IPS-18a (cell line): ENCODE results near the gene SYNDIG1.

Experiments used
- H3K27ac ChIP-seq: one replicate; pipeline ENCODE4 v1.5.1; 2013; ENCODE audit warnings: low read length
- H3K27me3 ChIP-seq: one replicate; pipeline ENCODE4 v1.6.1; 2013; ENCODE audit warnings: mild to moderate bottlenecking, low read length; ENCODE audit not compliant: control insufficient read depth, insufficient read depth
- H3K36me3 ChIP-seq: one replicate; pipeline ENCODE4 v1.6.1; 2013; ENCODE audit warnings: low read depth, low read length; ENCODE audit not compliant: control insufficient read depth
- H3K4me1 ChIP-seq: one replicate; pipeline ENCODE4 v1.6.1; 2013; ENCODE audit warnings: low read depth, low read length; ENCODE audit not compliant: control insufficient read depth
- H3K4me3 ChIP-seq: one replicate; pipeline ENCODE4 v1.5.1; 2013; ENCODE audit warnings: low read length
- H3K9ac ChIP-seq: one replicate; pipeline ENCODE4 v1.6.1; 2013; ENCODE audit warnings: mild to moderate bottlenecking, low read length, moderate library complexity
- H3K9me3 ChIP-seq: one replicate; pipeline ENCODE4 v1.6.1; 2013; ENCODE audit warnings: low read depth, low read length; ENCODE audit not compliant: control insufficient read depth

The SYNDIG1 gene

DNA sequence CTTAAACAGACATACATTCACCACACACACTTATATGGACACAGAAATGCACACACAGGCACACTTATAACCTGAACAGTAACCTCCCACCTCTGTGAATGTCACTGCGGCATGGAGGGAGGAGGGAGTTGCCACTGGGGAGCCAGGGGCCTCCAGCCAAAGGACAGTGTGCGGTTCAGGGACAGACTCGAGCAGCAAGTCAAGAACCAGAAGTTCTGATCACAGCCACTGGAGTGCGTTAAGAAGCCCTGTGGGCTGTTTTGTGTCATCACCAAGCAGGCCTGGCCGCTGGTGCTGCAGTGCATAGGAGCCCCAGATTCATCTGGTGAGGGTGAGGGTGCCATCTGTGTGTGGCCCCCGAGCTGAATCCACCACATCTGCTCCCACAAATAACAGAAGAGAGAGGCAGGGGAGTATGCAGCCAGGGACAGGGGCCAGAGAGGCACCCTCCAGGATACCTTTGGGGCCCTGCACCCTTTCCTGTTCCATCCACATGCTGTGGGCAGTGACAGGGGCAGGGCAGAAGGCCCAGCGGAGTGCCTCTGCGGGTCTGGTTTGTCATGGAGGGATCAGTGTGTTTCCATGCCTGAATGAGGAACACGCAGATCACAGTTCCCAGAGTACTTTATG lies 20.3 kb downstream of the SYNDIG1 start:
- Histone ChIP-seq H3K4me3 (no peak overlapping the region), H3K36me3 (peaks cover 17% of the 10 kb centered on the region), H3K9ac (no peak overlapping the region), H3K9me3 (no peaks in the 10 kb centered on the region), H3K4me1 (peaks cover 32% of the 10 kb centered on the region), H3K27ac (no peak overlapping the region), H3K27me3 (no peaks in the 10 kb centered on the region)

DNA sequence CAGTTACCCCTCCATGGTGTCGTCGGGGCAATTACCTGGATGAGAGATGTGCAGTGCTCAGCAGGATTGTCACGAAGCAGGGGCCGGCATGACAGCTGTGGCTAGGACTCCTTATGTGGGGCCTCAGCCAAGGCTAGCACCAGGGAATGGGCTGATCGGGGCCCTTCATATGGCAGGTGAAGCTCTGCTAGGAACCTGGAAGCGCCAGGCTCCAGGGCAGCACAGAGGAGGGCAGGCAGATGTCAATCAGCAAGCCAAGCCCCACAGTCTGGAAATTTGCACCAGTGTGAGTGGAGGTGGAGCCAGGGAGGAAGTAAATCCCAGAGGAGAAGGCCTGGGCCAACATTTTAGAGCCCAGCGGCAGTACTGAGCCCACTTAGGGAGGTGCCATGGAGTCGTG lies 21.2 kb downstream of the SYNDIG1 start:
- H3K27me3 ChIP-seq: no peaks in the 10 kb centered on the region
- no peak overlapping the region for H3K27ac ChIP-seq
- no peak overlapping the region for H3K4me3 ChIP-seq
- peaks cover 17% of the 10 kb centered on the region for H3K36me3 ChIP-seq
- H3K9me3 ChIP-seq: no peaks in the 10 kb centered on the region
- H3K9ac ChIP-seq: no peak overlapping the region
- H3K4me1 ChIP-seq: peaks cover 26% of the 10 kb centered on the region

DNA sequence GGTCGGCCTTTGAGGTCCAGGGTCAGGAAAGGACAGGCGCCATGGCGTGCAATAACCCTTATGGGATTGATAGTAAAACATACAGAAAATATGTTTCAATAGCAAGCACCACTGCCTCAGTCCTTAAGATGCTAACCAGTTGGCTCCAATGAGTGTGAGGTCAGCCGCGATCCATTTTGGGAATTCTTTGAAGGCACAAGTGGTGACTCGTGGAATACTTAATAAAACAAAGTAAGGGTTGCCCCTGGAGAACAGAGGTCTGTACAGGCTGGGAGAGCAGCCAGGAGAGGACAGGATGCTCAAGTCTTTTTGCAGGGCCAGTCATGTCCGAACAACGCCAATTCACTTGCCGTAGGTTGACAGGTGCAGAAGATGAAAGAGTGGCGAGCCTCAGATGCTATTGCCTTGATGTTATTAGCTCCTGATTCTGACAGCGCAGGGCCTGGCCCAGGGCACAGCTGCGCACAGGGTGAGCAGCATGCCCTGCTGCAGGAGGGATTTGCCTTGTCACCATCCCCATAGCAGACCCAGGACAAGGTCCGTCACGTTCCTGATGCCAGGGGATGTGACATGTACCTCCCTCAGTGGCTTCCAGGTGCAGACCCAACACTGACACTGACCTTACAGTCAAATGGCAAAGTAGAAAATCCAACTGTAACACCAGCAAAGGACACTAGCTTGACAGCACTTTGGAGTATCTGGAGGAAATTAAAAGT lies 21.8 kb downstream of the SYNDIG1 start:
- Histone ChIP-seq H3K9me3 (no peaks in the 10 kb centered on the region), H3K27me3 (no peaks in the 10 kb centered on the region), H3K27ac (no peak overlapping the region), H3K4me3 (peak overlapping the region; percentile 23), H3K36me3 (peaks cover 17% of the 10 kb centered on the region), H3K9ac (no peak overlapping the region), H3K4me1 (peaks cover 26% of the 10 kb centered on the region)

DNA sequence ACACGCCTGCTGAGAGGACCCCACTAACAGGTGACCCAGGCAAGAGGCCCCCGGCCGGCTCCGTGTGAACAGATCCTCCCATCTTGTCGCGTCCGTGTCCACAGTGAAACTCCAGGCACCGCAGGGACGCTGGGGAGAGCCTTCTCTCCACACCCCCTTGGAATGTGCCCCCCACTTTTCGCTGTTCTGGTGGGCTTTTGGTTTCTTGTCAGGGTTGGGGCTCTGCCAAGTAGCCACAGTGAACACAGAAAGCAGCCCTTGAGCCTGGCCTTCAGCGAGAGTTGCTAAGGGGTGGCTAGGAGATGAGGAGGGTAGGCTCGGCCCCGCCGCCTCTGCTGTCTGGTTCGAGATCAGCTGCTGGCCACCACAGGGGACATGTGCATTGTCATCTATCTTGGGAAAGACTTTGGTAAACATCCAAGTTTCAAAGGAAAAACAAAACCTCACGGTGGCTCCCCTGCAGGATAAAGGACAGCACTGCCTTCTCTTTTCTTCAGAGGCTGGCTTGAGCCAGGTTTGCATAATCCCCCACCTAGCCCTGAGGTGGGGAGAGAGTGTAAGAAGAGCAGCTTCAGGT lies 22.7 kb downstream of the SYNDIG1 start:
- H3K4me1 ChIP-seq: peaks cover 26% of the 10 kb centered on the region
- no peak overlapping the region for H3K27ac ChIP-seq
- peaks cover 17% of the 10 kb centered on the region for H3K36me3 ChIP-seq
- H3K27me3 ChIP-seq: no peaks in the 10 kb centered on the region
- no peaks in the 10 kb centered on the region for H3K9me3 ChIP-seq
- H3K4me3 ChIP-seq: peak overlapping the region; percentile 23
- H3K9ac ChIP-seq: no peak overlapping the region

DNA sequence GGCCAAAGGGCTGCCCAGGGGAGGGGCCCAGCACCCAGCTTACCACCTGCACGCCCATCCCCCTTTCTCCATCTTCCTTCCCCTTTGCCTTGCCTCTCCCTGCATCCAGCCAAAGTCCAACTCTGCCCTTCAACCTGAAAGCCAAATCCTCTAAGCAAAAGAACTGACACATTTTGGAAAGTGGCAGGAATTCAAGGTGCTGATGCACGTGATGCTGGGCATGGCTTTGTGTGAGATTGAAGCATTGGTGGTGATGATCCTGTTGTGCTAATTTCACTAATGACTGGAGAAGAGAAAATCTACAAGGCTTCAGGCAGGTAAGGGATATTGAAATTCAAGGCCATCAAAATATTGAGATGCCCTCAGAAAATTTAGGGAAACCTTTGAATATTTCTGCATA lies 23.3 kb downstream of the SYNDIG1 start:
- H3K4me1 ChIP-seq: peaks cover 26% of the 10 kb centered on the region
- no peaks in the 10 kb centered on the region for H3K9me3 ChIP-seq
- H3K4me3 ChIP-seq: no peak overlapping the region
- H3K36me3 ChIP-seq: peaks cover 17% of the 10 kb centered on the region
- H3K27ac ChIP-seq: no peak overlapping the region
- no peaks in the 10 kb centered on the region for H3K27me3 ChIP-seq
- no peak overlapping the region for H3K9ac ChIP-seq

DNA sequence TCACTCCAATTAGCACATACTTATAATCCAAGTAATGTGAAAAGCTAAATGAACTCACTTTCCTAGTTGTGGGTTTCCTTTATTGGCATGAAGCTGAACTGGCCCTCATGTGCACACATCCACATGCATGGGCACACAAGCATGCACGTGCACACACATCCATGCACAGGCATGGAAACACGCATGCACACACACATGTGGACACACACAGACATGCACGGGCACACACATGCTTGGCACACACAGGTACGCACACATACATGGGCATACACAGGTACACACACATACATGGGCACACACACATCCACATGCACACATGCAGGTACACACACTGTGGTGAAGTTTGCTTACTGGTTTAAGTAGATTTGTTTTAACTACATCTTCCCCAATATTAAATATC lies 23.8 kb downstream of the SYNDIG1 start:
- no peak overlapping the region for H3K9ac ChIP-seq
- no peaks in the 10 kb centered on the region for H3K27me3 ChIP-seq
- peaks cover 26% of the 10 kb centered on the region for H3K4me1 ChIP-seq
- H3K4me3 ChIP-seq: no peak overlapping the region
- H3K36me3 ChIP-seq: peaks cover 13% of the 10 kb centered on the region
- H3K9me3 ChIP-seq: no peaks in the 10 kb centered on the region
- H3K27ac ChIP-seq: no peak overlapping the region

DNA sequence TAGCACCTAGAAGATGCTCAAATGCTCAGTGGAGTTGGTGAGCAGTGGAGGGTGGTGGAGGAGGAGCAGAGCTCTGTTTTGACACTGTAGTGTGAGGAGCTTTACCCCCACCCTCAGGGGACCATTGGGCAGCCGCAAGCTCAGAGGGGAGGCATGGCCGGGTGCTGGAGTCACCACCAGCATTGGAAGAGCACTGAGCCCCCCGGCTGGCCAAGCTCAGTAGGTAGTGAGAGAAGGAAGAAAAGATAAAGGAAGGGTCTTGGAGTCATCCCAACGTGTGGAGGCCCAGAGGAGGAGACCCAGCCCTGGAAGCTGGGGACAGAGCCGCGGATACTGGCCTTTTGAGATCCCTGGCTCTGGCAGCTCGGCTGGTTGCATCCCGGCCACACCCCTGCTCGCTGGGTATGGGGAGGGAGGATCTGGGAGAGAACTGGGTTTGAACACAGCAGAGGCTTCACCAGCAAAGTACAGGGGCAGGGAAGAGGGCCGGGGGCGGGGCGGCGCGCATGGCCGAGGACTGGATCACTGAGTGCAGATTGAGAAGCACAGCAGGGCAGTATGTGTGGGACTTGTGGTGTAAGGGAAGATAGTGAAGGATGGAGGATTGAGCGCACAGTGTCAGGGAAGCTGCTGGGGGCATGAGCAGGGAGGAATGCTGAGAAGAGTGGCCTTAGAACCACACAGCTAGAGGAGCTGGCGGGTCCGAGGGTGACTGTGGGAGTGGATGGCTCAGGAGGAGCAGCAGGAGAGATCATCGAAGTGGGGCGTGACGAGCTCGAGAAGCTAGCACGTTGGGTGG lies 24.4 kb downstream of the SYNDIG1 start:
- no peaks in the 10 kb centered on the region for H3K27me3 ChIP-seq
- H3K27ac ChIP-seq: no peak overlapping the region
- H3K4me3 ChIP-seq: no peak overlapping the region
- peaks cover 26% of the 10 kb centered on the region for H3K4me1 ChIP-seq
- H3K9ac ChIP-seq: no peak overlapping the region
- peaks cover 6% of the 10 kb centered on the region for H3K36me3 ChIP-seq
- no peaks in the 10 kb centered on the region for H3K9me3 ChIP-seq

DNA sequence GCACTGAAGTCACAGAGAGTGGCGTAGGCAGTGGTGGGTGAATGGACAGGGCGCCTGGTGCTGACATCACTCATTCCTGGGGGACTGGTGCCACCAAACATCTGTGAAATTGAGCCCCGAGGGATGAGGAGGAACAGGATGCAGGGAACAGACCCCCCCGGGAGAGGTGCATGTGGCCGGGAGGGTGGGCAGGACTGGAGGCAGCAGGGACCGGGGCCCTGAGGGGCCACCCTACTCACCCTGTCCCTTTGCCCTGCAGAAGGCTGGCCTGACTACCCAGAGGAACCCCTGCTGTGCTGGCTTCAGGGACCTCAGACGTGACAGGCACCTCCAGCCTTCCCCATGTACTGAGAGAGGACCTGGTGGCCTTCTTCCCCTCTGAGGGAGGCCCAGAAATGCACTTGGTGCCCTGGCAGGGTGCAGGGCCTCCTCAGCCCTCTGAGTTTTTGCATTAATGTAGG lies 25.1 kb downstream of the SYNDIG1 start:
- Histone ChIP-seq H3K4me3 (no peak overlapping the region), H3K4me1 (peaks cover 26% of the 10 kb centered on the region), H3K27me3 (no peaks in the 10 kb centered on the region), H3K9ac (no peak overlapping the region), H3K27ac (no peak overlapping the region), H3K36me3 (peaks cover under 1% of the 10 kb centered on the region), H3K9me3 (no peaks in the 10 kb centered on the region)

DNA sequence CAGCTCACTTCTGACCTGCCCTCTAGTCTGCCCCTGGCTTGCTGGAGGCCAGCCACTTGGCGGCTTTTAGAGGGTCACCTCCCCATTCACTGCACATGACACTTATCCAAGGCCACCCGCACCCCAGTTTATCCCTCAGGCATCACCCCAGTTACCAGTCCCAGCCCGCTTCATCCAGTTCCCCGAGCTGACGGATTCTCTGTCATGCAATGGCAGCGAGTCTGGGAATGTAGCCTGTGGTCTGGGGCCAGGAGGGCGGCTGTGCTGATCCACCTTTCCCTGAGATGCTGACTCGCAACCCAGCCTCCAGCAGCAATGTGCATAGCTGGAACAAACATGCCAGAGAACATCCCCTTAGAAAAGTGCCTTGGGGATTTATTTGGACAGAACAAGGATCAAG lies 25.8 kb downstream of the SYNDIG1 start:
- Histone ChIP-seq H3K9ac (no peak overlapping the region), H3K36me3 (no peaks in the 10 kb centered on the region), H3K27ac (no peak overlapping the region), H3K27me3 (no peaks in the 10 kb centered on the region), H3K4me1 (peaks cover 26% of the 10 kb centered on the region), H3K4me3 (no peak overlapping the region), H3K9me3 (no peaks in the 10 kb centered on the region)

DNA sequence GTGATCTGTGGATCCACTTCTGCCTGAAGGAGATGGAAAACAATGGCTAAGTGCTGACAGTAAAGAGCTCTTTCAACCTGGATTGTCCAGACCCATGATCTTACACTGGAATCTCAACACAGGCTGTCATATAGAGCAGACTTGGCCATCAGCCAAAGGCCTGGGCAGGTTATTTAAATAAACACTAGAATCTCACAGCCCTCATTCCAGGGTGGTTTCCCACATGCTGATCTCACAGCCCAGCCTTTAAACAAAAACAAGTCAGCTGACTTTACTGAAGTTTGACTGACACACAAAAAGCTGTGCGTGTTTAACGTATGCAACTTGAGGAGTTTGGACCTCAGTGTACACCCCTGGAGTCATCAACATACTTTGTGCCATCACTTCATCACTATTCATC lies 28.4 kb downstream of the SYNDIG1 start:
- H3K9me3 ChIP-seq: no peaks in the 10 kb centered on the region
- peaks cover 8% of the 10 kb centered on the region for H3K4me1 ChIP-seq
- no peak overlapping the region for H3K9ac ChIP-seq
- H3K4me3 ChIP-seq: no peak overlapping the region
- no peaks in the 10 kb centered on the region for H3K36me3 ChIP-seq
- H3K27me3 ChIP-seq: no peaks in the 10 kb centered on the region
- no peak overlapping the region for H3K27ac ChIP-seq

DNA sequence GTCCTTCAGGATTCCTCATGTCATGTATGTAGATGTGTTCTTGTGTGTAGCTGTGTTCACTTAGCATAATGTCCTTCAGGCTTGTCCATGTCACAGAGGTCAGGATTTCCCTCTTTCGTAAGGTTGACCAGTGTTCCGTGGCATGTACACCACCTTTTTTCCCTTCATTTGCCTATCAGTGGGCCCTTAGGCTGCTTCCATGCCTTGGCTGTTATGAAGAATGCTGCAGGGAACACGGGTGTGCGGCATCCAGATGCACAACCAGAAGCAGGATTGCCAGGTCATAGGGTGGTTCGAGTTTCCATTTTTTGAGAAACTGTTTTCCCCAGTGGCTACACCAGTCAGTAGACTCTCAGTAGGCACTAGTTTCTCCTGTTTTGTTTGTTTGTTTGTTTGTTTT lies 29.2 kb downstream of the SYNDIG1 start:
- Histone ChIP-seq H3K4me1 (peaks cover under 1% of the 10 kb centered on the region), H3K4me3 (no peak overlapping the region), H3K36me3 (no peaks in the 10 kb centered on the region), H3K27me3 (no peaks in the 10 kb centered on the region), H3K9ac (no peak overlapping the region), H3K9me3 (no peaks in the 10 kb centered on the region), H3K27ac (no peak overlapping the region)
